Urothelium cell line (cell line): ENCODE data around the gene TAF6.
"Not testable (repeated sequence)": the region's sequence is repeated elsewhere in the genome, so short reads cannot be mapped to it uniquely, and the experiment has no call there.

Experiments used
- DNase-seq: peaks from one replicate; pipeline ENCODE4 v3.0.0; 2011; ENCODE audit warnings: low spot score, mixed read lengths
- FAIRE-seq: peaks from 2 replicates; lab custom pipeline; 2011; peaks lifted over from hg19 to GRCh38; lab: Jason Lieb, UNC

Gene TAF6

GRCh38 chr7:100152937-100153666, 33.9 kb upstream of the TAF6 start:
- no peak for FAIRE-seq
- no peak for DNase-seq

- DNase-seq (no peak), FAIRE-seq (no peak)
Observed at GRCh38 chr7:100152404-100152803, 33.2 kb upstream of the TAF6 start.

GRCh38 chr7:100148559-100149328, 29.6 kb upstream of the TAF6 start, which contains the start of gene LAMTOR4:
TSS of gene LAMTOR4 (plus strand) at chr7:100148918. CDS start at chr7:100148973, 55 bp downstream.
- DNase-seq (peak; percentile 100), FAIRE-seq (peak; percentile 98)

- DNase-seq (no peak), FAIRE-seq (no peak)
Observed at GRCh38 chr7:100148225-100148558, 29.0 kb upstream of the TAF6 start.

- FAIRE-seq = no peak
Observed at GRCh38 chr7:100147278-100147677, 28.1 kb upstream of the TAF6 start.

GRCh38 chr7:100146350-100146749, 27.2 kb upstream of the TAF6 start:
- FAIRE-seq = not testable (repeated sequence)

More at GRCh38 chr7:100147278-100147677, 28.1 kb upstream of the TAF6 start:
- no peak for DNase-seq

GRCh38 chr7:100142461-100142860, 23.3 kb upstream of the TAF6 start:
- no peak for DNase-seq
- no peak for FAIRE-seq

More at GRCh38 chr7:100146350-100146749, 27.2 kb upstream of the TAF6 start:
- DNase-seq = not testable (repeated sequence)

- no peak for DNase-seq
- FAIRE-seq = no peak
Observed at GRCh38 chr7:100141555-100141949, 22.4 kb upstream of the TAF6 start.

- FAIRE-seq (no peak), DNase-seq (no peak)
Observed at GRCh38 chr7:100137851-100138760, 18.9 kb upstream of the TAF6 start.

GRCh38 chr7:100132697-100133151, 13.6 kb upstream of the TAF6 start:
- FAIRE-seq = peak; percentile 95

GRCh38 chr7:100132126-100132525, 13.0 kb upstream of the TAF6 start:
- FAIRE-seq (no peak), DNase-seq (no peak)

More at GRCh38 chr7:100132697-100133151, 13.6 kb upstream of the TAF6 start:
- peak; percentile 87 for DNase-seq

GRCh38 chr7:100130608-100131453, 11.7 kb upstream of the TAF6 start:
- DNase-seq (peak; percentile 79), FAIRE-seq (no peak)

GRCh38 chr7:100130220-100130607, 11.1 kb upstream of the TAF6 start:
- not testable (repeated sequence) for DNase-seq, FAIRE-seq

GRCh38 chr7:100128637-100128963, 9.4 kb upstream of the TAF6 start:
- FAIRE-seq (no peak), DNase-seq (no peak)

GRCh38 chr7:100127866-100128636, 8.9 kb upstream of the TAF6 start:
- FAIRE-seq = no peak
- peak; percentile 54 for DNase-seq

GRCh38 chr7:100126931-100127865, 8.0 kb upstream of the TAF6 start, which contains the start of gene MBLAC1:
TSS of gene MBLAC1 (plus strand) at chr7:100126967. CDS start at chr7:100127396, 429 bp downstream.
- FAIRE-seq (peak; percentile 89), DNase-seq (peak; percentile 96)

- no peak for DNase-seq
- no peak for FAIRE-seq
Observed at GRCh38 chr7:100126239-100126930, 7.2 kb upstream of the TAF6 start.
